H9 (cell line): ENCODE results near the gene MSI2. TPM values are rescaled to one million over a fixed set of nuclear protein-coding genes. Genes with fewer than 3 reads are reported as not detected.
A peak's percentile ranks its signal among the peaks of the same experiment; 100 is the strongest.

Experiments
- DNase-seq: peaks from one replicate; pipeline ENCODE4 v3.0.0-alpha.2; 2017
- H2AFZ ChIP-seq: one replicate; pipeline ENCODE4 v1.6.1; 2013; ENCODE audit warnings: mild to moderate bottlenecking, low read length, control low read depth, moderate library complexity
- H2AK5ac ChIP-seq: 2 replicates; pipeline ENCODE4 v1.6.1; 2013; ENCODE audit warnings: low read length, control low read depth, mixed read lengths; ENCODE audit not compliant: insufficient read length
- H2BK120ac ChIP-seq: one replicate; pipeline ENCODE4 v1.6.1; 2013; ENCODE audit warnings: low read depth, mild to moderate bottlenecking, low read length, control low read depth, inconsistent platforms; ENCODE audit not compliant: poor library complexity, severe bottlenecking
- H2BK12ac ChIP-seq: 2 replicates; pipeline ENCODE4 v1.6.1; 2013; ENCODE audit warnings: low read length, control low read depth, mixed read lengths, low read depth; ENCODE audit not compliant: insufficient read length
- H2BK15ac ChIP-seq: 2 replicates; pipeline ENCODE4 v1.6.1; 2013; ENCODE audit warnings: low read depth, low read length, control low read depth
- H2BK20ac ChIP-seq: one replicate; pipeline ENCODE4 v1.6.1; 2013; ENCODE audit warnings: low read depth, mild to moderate bottlenecking, low read length, control low read depth, inconsistent platforms; ENCODE audit not compliant: poor library complexity, severe bottlenecking
- H2BK5ac ChIP-seq: 2 replicates; pipeline ENCODE4 v1.6.1; 2013; ENCODE audit warnings: low read length, control low read depth, mixed read lengths; ENCODE audit not compliant: insufficient read length
- H3K14ac ChIP-seq: 2 replicates; pipeline ENCODE4 v1.6.1; 2013; ENCODE audit warnings: low read length, control low read depth; ENCODE audit not compliant: insufficient read depth
- H3K18ac ChIP-seq: 2 replicates; pipeline ENCODE4 v1.6.1; 2013; ENCODE audit warnings: low read depth, mild to moderate bottlenecking, mixed read lengths, low read length, control low read depth; ENCODE audit not compliant: insufficient read length
- H3K23ac ChIP-seq: 2 replicates; pipeline ENCODE4 v1.6.1; 2013; ENCODE audit warnings: low read length, control low read depth, mixed read lengths, low read depth; ENCODE audit not compliant: insufficient read length
- H3K23me2 ChIP-seq: 2 replicates; pipeline ENCODE4 v1.6.1; 2013; ENCODE audit warnings: low read depth, mild to moderate bottlenecking, mixed read lengths, low read length, control low read depth; ENCODE audit not compliant: insufficient read length, poor library complexity, severe bottlenecking
- H3K27ac ChIP-seq: 2 replicates; pipeline ENCODE4 v1.5.1; 2013; ENCODE audit warnings: low read length, control low read depth, mixed read lengths, low read depth; ENCODE audit not compliant: insufficient read length
- H3K27me3 ChIP-seq: 2 replicates; pipeline ENCODE4 v1.6.1; 2013; ENCODE audit warnings: low read length, control low read depth, inconsistent platforms; ENCODE audit not compliant: insufficient read depth
- H3K4ac ChIP-seq: 2 replicates; pipeline ENCODE4 v1.6.1; 2013; ENCODE audit warnings: low read depth, mild to moderate bottlenecking, control low read depth, inconsistent platforms, low read length, moderate library complexity
- H3K4me1 ChIP-seq: 2 replicates; pipeline ENCODE4 v1.6.1; 2013; ENCODE audit warnings: low read length, control low read depth, inconsistent platforms; ENCODE audit not compliant: insufficient read depth
- H3K4me2 ChIP-seq: 2 replicates; pipeline ENCODE4 v1.6.1; 2013; ENCODE audit warnings: low read length, control low read depth, mixed read lengths; ENCODE audit not compliant: insufficient read length, insufficient read depth
- H3K56ac ChIP-seq: 2 replicates; pipeline ENCODE4 v1.6.1; 2013; ENCODE audit warnings: low read depth, mild to moderate bottlenecking, mixed read lengths, low read length, control low read depth; ENCODE audit not compliant: insufficient read length
- H3K79me1 ChIP-seq: 2 replicates; pipeline ENCODE4 v1.6.1; 2013; ENCODE audit warnings: low read depth, mild to moderate bottlenecking, moderate library complexity, low read length, control low read depth, inconsistent platforms; ENCODE audit not compliant: insufficient read depth, poor library complexity, severe bottlenecking
- H3K79me2 ChIP-seq: 2 replicates; pipeline ENCODE4 v1.6.1; 2013; ENCODE audit warnings: low read length, control low read depth, inconsistent platforms; ENCODE audit not compliant: insufficient read depth
- H3K9ac ChIP-seq: 2 replicates; pipeline ENCODE4 v1.6.1; 2013; ENCODE audit warnings: low read length, control low read depth, mixed read lengths; ENCODE audit not compliant: insufficient read length; ENCODE audit errors: extremely low read depth
- H3K9me3 ChIP-seq: one replicate; pipeline ENCODE4 v1.6.1; 2013; ENCODE audit warnings: low read depth, low read length, inconsistent platforms; ENCODE audit not compliant: control insufficient read depth
- H3T11ph ChIP-seq: one replicate; pipeline ENCODE4 v1.6.1; 2013; ENCODE audit warnings: mild to moderate bottlenecking, low read length, control low read depth, inconsistent platforms
- H4K20me1 ChIP-seq: one replicate; pipeline ENCODE4 v1.6.1; 2013; ENCODE audit not compliant: control insufficient read depth, insufficient read length, insufficient read depth
- H4K5ac ChIP-seq: 2 replicates; pipeline ENCODE4 v1.6.1; 2013; ENCODE audit warnings: low read depth, mild to moderate bottlenecking, mixed read lengths, low read length, control low read depth; ENCODE audit not compliant: insufficient read length
- H4K8ac ChIP-seq: replicated peaks from 2 replicates; pipeline ENCODE4 v1.6.1; 2013; ENCODE audit warnings: low read length, control low read depth, mixed read lengths, low read depth; ENCODE audit not compliant: insufficient read length
- H4K91ac ChIP-seq: 2 replicates; pipeline ENCODE4 v1.6.1; 2013; ENCODE audit warnings: low read depth, mild to moderate bottlenecking, moderate library complexity, mixed read lengths, low read length, control low read depth; ENCODE audit not compliant: insufficient read length
- H3K27ac Mint-ChIP-seq, 3 experiments: 2 replicates in 2 of 3; 3 replicates in 1 of 3; pipeline ENCODE4 v1.8.0; 2020 to 2021; ENCODE audit warnings: mixed read lengths in 3 of 3, mild to moderate bottlenecking in 1 of 3, moderate library complexity in 1 of 3
- H3K27me3 Mint-ChIP-seq: 2 replicates; pipeline ENCODE4 v1.8.0; 2021; ENCODE audit warnings: low read depth, mild to moderate bottlenecking, moderate library complexity, mixed read lengths
- H3K36me3 Mint-ChIP-seq, 3 experiments: 2 replicates in 2 of 3; 3 replicates in 1 of 3; pipeline ENCODE4 v1.8.0; 2020 to 2021; ENCODE audit warnings: low read depth in 3 of 3, mixed read lengths in 3 of 3; ENCODE audit not compliant: insufficient read depth in 1 of 3
- H3K4me1 Mint-ChIP-seq, 2 experiments: 2 replicates each; pipeline ENCODE4 v1.8.0; 2020; ENCODE audit warnings: mixed read lengths in 2 of 2
- H3K4me3 Mint-ChIP-seq, 2 experiments: 2 replicates in 1 of 2; 3 replicates in 1 of 2; pipeline ENCODE4 v1.8.0; 2020 to 2021; ENCODE audit warnings: mild to moderate bottlenecking in 2 of 2, mixed read lengths in 2 of 2, moderate library complexity in 1 of 2
- H3K9me3 Mint-ChIP-seq, 2 experiments: 2 replicates in 1 of 2; 3 replicates in 1 of 2; pipeline ENCODE4 v1.8.0; 2020; ENCODE audit warnings: mild to moderate bottlenecking in 2 of 2, mixed read lengths in 2 of 2, moderate library complexity in 1 of 2
- WGBS: extraction: QIAGEN DNeasy Blood & Tissue Kit; methylation state at CpG from one replicate; pipeline ENCODE4 v1.1.7; 2013; ENCODE audit warnings: missing lambda C conversion rate, low lambda C conversion rate, mixed read lengths; ENCODE audit not compliant: insufficient read length; ENCODE audit errors: extremely low coverage; 5-methylcytosine and 5-hydroxymethylcytosine counted together
- total RNA-seq: library from RNA; stranded (reverse); gene quantifications from 2 replicates; pipeline ENCODE4 v1.2.1, GENCODE V29; 2021
- TF ChIP-seq, protein P1 (sequence below): fragments of 200-600 bp; sonication (generic); conservative IDR thresholded peaks from 3 replicates; pipeline ENCODE4 v1.8.0; 2021; ENCODE audit warnings: antibody characterized with exemption, mild to moderate bottlenecking

The MSI2 gene
- total RNA-seq, 1 experiment from 2014 or later = 98.5 TPM

GRCh38 chr17:57685499-57686132 lies 429.3 kb downstream of the MSI2 start:
- H3K4me3 Mint-ChIP-seq = no peak overlapping the region
- Histone ChIP-seq H3K9ac (no peak overlapping the region), H3K23ac (no peak overlapping the region), H3K4me1 (peaks cover 5% of the 10 kb centered on the region; the same call in 1 of the 2 replicates), H3K4ac (no peak overlapping the region), H2BK12ac (no peak overlapping the region), H3K27ac (no peak overlapping the region), H4K8ac (no peak overlapping the region), H3K27me3 (no peaks in the 10 kb centered on the region), H3K4me2 (no peak overlapping the region), H4K91ac (no peak overlapping the region), H3K23me2 (no peaks in the 10 kb centered on the region), H2BK120ac (no peak overlapping the region), H3K18ac (peak overlapping the region; percentile 2), H3K79me1 (no peaks in the 10 kb centered on the region), H3K14ac (no peak overlapping the region; the same call in 1 of the 2 replicates), H3K56ac (no peak overlapping the region), H2BK15ac (no peak overlapping the region), H2AFZ (no peak overlapping the region), H2AK5ac (no peak overlapping the region), H3K9me3 (no peaks in the 10 kb centered on the region), H3K79me2 (no peaks in the 10 kb centered on the region), H4K20me1 (no peaks in the 10 kb centered on the region), H4K5ac (no peak overlapping the region), H2BK20ac (no peak overlapping the region), H3T11ph (no peak overlapping the region), H2BK5ac (no peak overlapping the region)
- peaks cover 0 to 3% of the 10 kb centered on the region in 2 experiments; a peak in 1 of 5 replicates for H3K9me3 Mint-ChIP-seq
- no peaks in the 10 kb centered on the region; the same call in 1 of the 2 replicates for H3K27me3 Mint-ChIP-seq
- H3K4me1 Mint-ChIP-seq = peaks cover 17 to 31% of the 10 kb centered on the region in 2 experiments
- WGBS = no CpG with 5 or more reads among the region's 7 CpGs
- H3K36me3 Mint-ChIP-seq = peaks cover 2 to 9% (median 4%) of the 10 kb centered on the region in 3 experiments; a peak in 4 of 7 replicates
- H3K27ac Mint-ChIP-seq = no peak overlapping the region
- DNase-seq = no peak
- TF ChIP-seq, protein P1, sequence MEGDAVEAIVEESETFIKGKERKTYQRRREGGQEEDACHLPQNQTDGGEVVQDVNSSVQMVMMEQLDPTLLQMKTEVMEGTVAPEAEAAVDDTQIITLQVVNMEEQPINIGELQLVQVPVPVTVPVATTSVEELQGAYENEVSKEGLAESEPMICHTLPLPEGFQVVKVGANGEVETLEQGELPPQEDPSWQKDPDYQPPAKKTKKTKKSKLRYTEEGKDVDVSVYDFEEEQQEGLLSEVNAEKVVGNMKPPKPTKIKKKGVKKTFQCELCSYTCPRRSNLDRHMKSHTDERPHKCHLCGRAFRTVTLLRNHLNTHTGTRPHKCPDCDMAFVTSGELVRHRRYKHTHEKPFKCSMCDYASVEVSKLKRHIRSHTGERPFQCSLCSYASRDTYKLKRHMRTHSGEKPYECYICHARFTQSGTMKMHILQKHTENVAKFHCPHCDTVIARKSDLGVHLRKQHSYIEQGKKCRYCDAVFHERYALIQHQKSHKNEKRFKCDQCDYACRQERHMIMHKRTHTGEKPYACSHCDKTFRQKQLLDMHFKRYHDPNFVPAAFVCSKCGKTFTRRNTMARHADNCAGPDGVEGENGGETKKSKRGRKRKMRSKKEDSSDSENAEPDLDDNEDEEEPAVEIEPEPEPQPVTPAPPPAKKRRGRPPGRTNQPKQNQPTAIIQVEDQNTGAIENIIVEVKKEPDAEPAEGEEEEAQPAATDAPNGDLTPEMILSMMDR = no peak
